ENCODE measurements around the gene EMC8.

EMC8 gene

GRCh38 chr16:85799497-85800320 is at the start of gene EMC8, which contains the start of gene COX4I1 (continued):
- TF ChIP-seq ZNF76 (tag by site-specific recombination; IDR thresholded peaks at IDR 0.05; ENCODE audit: borderline replicate concordance, low read depth) (peak; percentile 91), TCF7L2 (IDR thresholded peaks at IDR 0.05; ENCODE audit: borderline replicate concordance, low read depth, low read length) (no peak), ZNF645 (tag by site-specific recombination; IDR thresholded peaks at IDR 0.05) (no peak), ZNF202 (tag by site-specific recombination; IDR thresholded peaks at IDR 0.05; ENCODE audit: borderline replicate concordance) (no peak), SCRT1 (tag by site-specific recombination; IDR thresholded peaks at IDR 0.05; ENCODE audit: borderline replicate concordance) (no peak), ZNF404 (tag by site-specific recombination; IDR thresholded peaks at IDR 0.05) (no peak), KLF10 (tag by site-specific recombination; IDR thresholded peaks at IDR 0.05) (no peak), ZNF580 (tag by site-specific recombination; IDR thresholded peaks at IDR 0.05) (peak; percentile 65; the same call in 1 of the 2 replicates), ZNF335 (tag by site-specific recombination; conservative IDR thresholded peaks at IDR 0.05) (peak; percentile 26), ZNF639 (tag by site-specific recombination; IDR thresholded peaks at IDR 0.05) (no peak), BCL11B (tag by site-specific recombination; IDR thresholded peaks at IDR 0.05; ENCODE audit: low read depth) (peak; percentile 81; the same call in 1 of the 2 replicates), SP2 (tag by site-specific recombination; IDR thresholded peaks at IDR 0.05) (peak; percentile 33), ZXDB (tag by site-specific recombination; IDR thresholded peaks at IDR 0.05) (peak; percentile 64), YY1 (tag by site-specific recombination; IDR thresholded peaks at IDR 0.05) (0 out of 2 replicates have a peak, but pooled peaks have one; percentile 11), GLIS1 (tag by site-specific recombination; IDR thresholded peaks at IDR 0.05) (peak; percentile 94), PRDM10 (tag by site-specific recombination; IDR thresholded peaks at IDR 0.05) (no peak), ZNF701 (tag by site-specific recombination; IDR thresholded peaks at IDR 0.05) (no peak), ZEB2 (tag by site-specific recombination; IDR thresholded peaks at IDR 0.05) (peak; percentile 38), PRDM2 (tag by site-specific recombination; IDR thresholded peaks at IDR 0.05; ENCODE audit: borderline replicate concordance) (no peak), IKZF3 (tag by site-specific recombination; IDR thresholded peaks at IDR 0.05) (0 out of 2 replicates have a peak, but pooled peaks have one; percentile 4)
- TF ChIP-seq, protein P1, sequence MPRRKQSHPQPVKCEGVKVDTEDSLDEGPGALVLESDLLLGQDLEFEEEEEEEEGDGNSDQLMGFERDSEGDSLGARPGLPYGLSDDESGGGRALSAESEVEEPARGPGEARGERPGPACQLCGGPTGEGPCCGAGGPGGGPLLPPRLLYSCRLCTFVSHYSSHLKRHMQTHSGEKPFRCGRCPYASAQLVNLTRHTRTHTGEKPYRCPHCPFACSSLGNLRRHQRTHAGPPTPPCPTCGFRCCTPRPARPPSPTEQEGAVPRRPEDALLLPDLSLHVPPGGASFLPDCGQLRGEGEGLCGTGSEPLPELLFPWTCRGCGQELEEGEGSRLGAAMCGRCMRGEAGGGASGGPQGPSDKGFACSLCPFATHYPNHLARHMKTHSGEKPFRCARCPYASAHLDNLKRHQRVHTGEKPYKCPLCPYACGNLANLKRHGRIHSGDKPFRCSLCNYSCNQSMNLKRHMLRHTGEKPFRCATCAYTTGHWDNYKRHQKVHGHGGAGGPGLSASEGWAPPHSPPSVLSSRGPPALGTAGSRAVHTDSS (tag by site-specific recombination; IDR thresholded peaks at IDR 0.05) = peak; percentile 92
- TF ChIP-seq, protein P2, sequence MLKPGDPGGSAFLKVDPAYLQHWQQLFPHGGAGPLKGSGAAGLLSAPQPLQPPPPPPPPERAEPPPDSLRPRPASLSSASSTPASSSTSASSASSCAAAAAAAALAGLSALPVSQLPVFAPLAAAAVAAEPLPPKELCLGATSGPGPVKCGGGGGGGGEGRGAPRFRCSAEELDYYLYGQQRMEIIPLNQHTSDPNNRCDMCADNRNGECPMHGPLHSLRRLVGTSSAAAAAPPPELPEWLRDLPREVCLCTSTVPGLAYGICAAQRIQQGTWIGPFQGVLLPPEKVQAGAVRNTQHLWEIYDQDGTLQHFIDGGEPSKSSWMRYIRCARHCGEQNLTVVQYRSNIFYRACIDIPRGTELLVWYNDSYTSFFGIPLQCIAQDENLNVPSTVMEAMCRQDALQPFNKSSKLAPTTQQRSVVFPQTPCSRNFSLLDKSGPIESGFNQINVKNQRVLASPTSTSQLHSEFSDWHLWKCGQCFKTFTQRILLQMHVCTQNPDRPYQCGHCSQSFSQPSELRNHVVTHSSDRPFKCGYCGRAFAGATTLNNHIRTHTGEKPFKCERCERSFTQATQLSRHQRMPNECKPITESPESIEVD (tag by site-specific recombination; IDR thresholded peaks at IDR 0.05) = no peak

All from HEK293 (cell line).